GM13976 (cell line): Measurements from ENCODE around the gene ARHGAP23.
"Not testable (repeated sequence)": the region's sequence is repeated elsewhere in the genome, so short reads cannot be mapped to it uniquely, and the experiment has no call there.

Experiments
- DNase-seq: peaks from one replicate; pipeline ENCODE4 v3.0.0; 2012; ENCODE audit warnings: low spot score
- CTCF ChIP-seq: IDR thresholded peaks from 2 replicates; pipeline ENCODE4 v1.5.1; 2012; ENCODE audit warnings: borderline replicate concordance, mild to moderate bottlenecking; ENCODE audit not compliant: insufficient read depth; ENCODE audit errors: extremely low read depth, missing control alignments, control extremely low read depth
- in situ Hi-C: fragments of 300-500 bp; cut with MboI; formaldehyde crosslinking; loops from one replicate; pipeline ENCODE4 v1.12.0; 2022; ENCODE audit warnings: low sequenced_read_pairs, mixed read lengths, inconsistent platforms; ENCODE audit not compliant: unreplicated experiment

ARHGAP23 gene

GRCh38 chr17:38466346-38467315 is 38.4 kb downstream of the ARHGAP23 start:
- peak; percentile 26 for DNase-seq
- in situ Hi-C loops = no loop called here
- no peak for TF ChIP-seq CTCF

- no peak for TF ChIP-seq CTCF
- no peak for DNase-seq
- in situ Hi-C loops = no loop called here
These were observed 39.2 kb downstream of the ARHGAP23 start for GRCh38 chr17:38467491-38467890.

GRCh38 chr17:38469875-38470274 is 41.6 kb downstream of the ARHGAP23 start:
- in situ Hi-C loops = no loop called here
- TF ChIP-seq CTCF = no peak
- DNase-seq = no peak

- DNase-seq, in situ Hi-C loops: not testable (repeated sequence)
These were observed 43.0 kb downstream of the ARHGAP23 start for GRCh38 chr17:38471253-38471652.

GRCh38 chr17:38474666-38475065 is 46.4 kb downstream of the ARHGAP23 start:
- peak; percentile 29 for DNase-seq
- in situ Hi-C loops = not testable (repeated sequence)

- no peak for DNase-seq
- in situ Hi-C loops = no loop called here
- TF ChIP-seq CTCF = no peak
These were observed 48.3 kb downstream of the ARHGAP23 start for GRCh38 chr17:38476549-38476948.

GRCh38 chr17:38477417-38477816 is 49.2 kb downstream of the ARHGAP23 start:
- DNase-seq, in situ Hi-C loops: not testable (repeated sequence)

GRCh38 chr17:38477951-38478350 is 49.7 kb downstream of the ARHGAP23 start:
- DNase-seq, in situ Hi-C loops: not testable (repeated sequence)

- DNase-seq, in situ Hi-C loops: not testable (repeated sequence)
These were observed 50.4 kb downstream of the ARHGAP23 start for GRCh38 chr17:38478667-38479066.

GRCh38 chr17:38482039-38482699 is 53.9 kb downstream of the ARHGAP23 start:
- not testable (repeated sequence) for DNase-seq
- in situ Hi-C loops = loop anchor here (10.0 kb wide), 1 partner anchor 47 kb away; no protein-coding TSS in a partner anchor

GRCh38 chr17:38482700-38483043 is 54.4 kb downstream of the ARHGAP23 start:
- not testable (repeated sequence) for DNase-seq
- in situ Hi-C loops = loop anchor here (10.0 kb wide), 1 partner anchor 48 kb away; no protein-coding TSS in a partner anchor
